ENCODE data around the gene IMPACT.

Gene IMPACT

GRCh38 chr18:24417480-24417879, 9.0 kb upstream of the IMPACT start:
- DNase-seq (ENCODE audit: low read depth, low spot score) = no peak
- H3K4me3 ChIP-seq (ENCODE audit: low read depth, low read length) = no peak overlapping the region
- TF ChIP-seq CTCF (IDR thresholded peaks at IDR 0.05; ENCODE audit: low read depth, low read length) = no peak
- in situ Hi-C loops (cut with HindIII; ENCODE audit: low sequenced_read_pairs) = no loop called here

GRCh38 chr18:24420551-24420950, 5.9 kb upstream of the IMPACT start:
- no peak overlapping the region for H3K4me3 ChIP-seq (ENCODE audit: low read depth, low read length)
- DNase-seq (ENCODE audit: low read depth, low spot score) = no peak
- no peak for TF ChIP-seq CTCF (IDR thresholded peaks at IDR 0.05; ENCODE audit: low read depth, low read length)
- in situ Hi-C loops (cut with HindIII; ENCODE audit: low sequenced_read_pairs) = no loop called here

- DNase-seq (ENCODE audit: low read depth, low spot score) = no peak
- TF ChIP-seq CTCF (IDR thresholded peaks at IDR 0.05; ENCODE audit: low read depth, low read length) = no peak
- no peak overlapping the region for H3K4me3 ChIP-seq (ENCODE audit: low read depth, low read length)
- in situ Hi-C loops (cut with HindIII; ENCODE audit: low sequenced_read_pairs) = no loop called here
These were observed 4.6 kb upstream of the IMPACT start for GRCh38 chr18:24421831-24422230.

- H3K4me3 ChIP-seq (ENCODE audit: low read depth, low read length) = peak overlapping the region; percentile 52
- in situ Hi-C loops (cut with HindIII; ENCODE audit: low sequenced_read_pairs) = no loop called here
- DNase-seq (ENCODE audit: low read depth, low spot score) = no peak
- TF ChIP-seq CTCF (IDR thresholded peaks at IDR 0.05; ENCODE audit: low read depth, low read length) = no peak
These were observed 435 bp upstream of the IMPACT start for GRCh38 chr18:24426073-24426397.

- in situ Hi-C loops (cut with HindIII; ENCODE audit: low sequenced_read_pairs) = no loop called here
- no peak for TF ChIP-seq CTCF (IDR thresholded peaks at IDR 0.05; ENCODE audit: low read depth, low read length)
- H3K4me3 ChIP-seq (ENCODE audit: low read depth, low read length) = peak overlapping the region; percentile 52
- DNase-seq (ENCODE audit: low read depth, low spot score) = peak; percentile 7
These were observed 1.0 kb downstream of the IMPACT start for GRCh38 chr18:24427484-24427883.

- TF ChIP-seq CTCF (IDR thresholded peaks at IDR 0.05; ENCODE audit: low read depth, low read length) = peak; percentile 6
- in situ Hi-C loops (cut with HindIII; ENCODE audit: low sequenced_read_pairs) = no loop called here
- DNase-seq (ENCODE audit: low read depth, low spot score) = no peak
These were observed 2.2 kb downstream of the IMPACT start for GRCh38 chr18:24428709-24429108.

GRCh38 chr18:24429188-24429587, 2.7 kb downstream of the IMPACT start:
- in situ Hi-C loops (cut with HindIII; ENCODE audit: low sequenced_read_pairs) = no loop called here
- DNase-seq (ENCODE audit: low read depth, low spot score) = no peak
- no peak overlapping the region for H3K4me3 ChIP-seq (ENCODE audit: low read depth, low read length)
- no peak for TF ChIP-seq CTCF (IDR thresholded peaks at IDR 0.05; ENCODE audit: low read depth, low read length)

More at GRCh38 chr18:24428709-24429108, 2.2 kb downstream of the IMPACT start:
- H3K4me3 ChIP-seq (ENCODE audit: low read depth, low read length) = no peak overlapping the region
